T-helper 17 cell (primary cell): ENCODE measurements around the gene PIP5K1A. TPM values are rescaled to one million over a fixed set of nuclear protein-coding genes. Genes with fewer than 3 reads are reported as not detected.
"Not testable (repeated sequence)": the region's sequence is repeated elsewhere in the genome, so short reads cannot be mapped to it uniquely, and the experiment has no call there.

Experiments used
- ATAC-seq: fragments of 150-1000 bp; cut with Tn5 transposase; 2 replicates; pipeline ENCODE4 v1.10.0; 2021; ENCODE audit warnings: mild to moderate bottlenecking, moderate library complexity
- DNase-seq, 3 donors: peaks; one replicate each; pipeline versions ENCODE4 v3.0.0 to v3.0.0-alpha.2; 2020 to 2021
- H3K9me3 ChIP-seq: one replicate; pipeline ENCODE4 v1.7.0; 2013; ENCODE audit warnings: low read length, mild to moderate bottlenecking; ENCODE audit not compliant: control insufficient read depth, poor library complexity, severe bottlenecking
- H3K27ac Mint-ChIP-seq: one replicate; pipeline ENCODE4 v1.8.0; 2022; ENCODE audit warnings: mild to moderate bottlenecking, moderate library complexity, mixed read lengths
- H3K27me3 Mint-ChIP-seq: one replicate; pipeline ENCODE4 v1.8.0; 2022; ENCODE audit warnings: mixed read lengths
- H3K36me3 Mint-ChIP-seq: one replicate; pipeline ENCODE4 v1.8.0; 2022; ENCODE audit warnings: low read depth, mixed read lengths
- H3K4me1 Mint-ChIP-seq: one replicate; pipeline ENCODE4 v1.8.0; 2022; ENCODE audit warnings: mild to moderate bottlenecking, mixed read lengths
- H3K4me3 Mint-ChIP-seq: one replicate; pipeline ENCODE4 v1.8.0; 2022; ENCODE audit warnings: mild to moderate bottlenecking, moderate library complexity, mixed read lengths
- total RNA-seq, 4 donors: library from RNA in 2 of 4; stranded (reverse) in 2 of 4; gene quantifications; one replicate each; pipeline ENCODE4 v1.2.3 and lab custom pipeline; 2022 to 2026

The PIP5K1A gene
- total RNA-seq, 2 donors from 2014 or later, result 41.6 to 43.3 TPM

- no peak for DNase-seq
- no peak for ATAC-seq
- H3K27me3 Mint-ChIP-seq, result no peaks in the 10 kb centered on the region
- peaks cover 7% of the 10 kb centered on the region for H3K36me3 Mint-ChIP-seq
- H3K27ac Mint-ChIP-seq, result no peak overlapping the region
- no peaks in the 10 kb centered on the region for H3K9me3 ChIP-seq
- H3K4me1 Mint-ChIP-seq, result no peaks in the 10 kb centered on the region
- no peak overlapping the region for H3K4me3 Mint-ChIP-seq
These were observed 48.4 kb downstream of the PIP5K1A start for GRCh38 chr1:151246786-151247185.

GRCh38 chr1:151251656-151252470 lies 53.5 kb downstream of the PIP5K1A start:
- H3K4me3 Mint-ChIP-seq, result no peak overlapping the region
- H3K4me1 Mint-ChIP-seq, result peaks cover 18% of the 10 kb centered on the region
- H3K9me3 ChIP-seq, result no peaks in the 10 kb centered on the region
- ATAC-seq (peak; percentile 58), DNase-seq (peak; percentile 13 to 42 (median 17))
- peaks cover under 1% of the 10 kb centered on the region for H3K36me3 Mint-ChIP-seq
- H3K27ac Mint-ChIP-seq, result no peak overlapping the region
- H3K27me3 Mint-ChIP-seq, result no peaks in the 10 kb centered on the region

GRCh38 chr1:151254217-151255213 lies 56.2 kb downstream of the PIP5K1A start, which contains the start of gene PSMD4:
Gene PSMD4, plus strand, starts transcription at chr1:151254734. Its CDS starts 49 bp downstream, at chr1:151254783.
- DNase-seq (peak; percentile 78 to 87 (median 86)), ATAC-seq (peak; percentile 94)
- H3K9me3 ChIP-seq, result no peaks in the 10 kb centered on the region
- Mint-ChIP-seq H3K4me1 (peaks cover 27% of the 10 kb centered on the region), H3K27me3 (no peaks in the 10 kb centered on the region), H3K4me3 (peak within 1 kb of the TSS; percentile 92), H3K36me3 (no peaks in the 10 kb centered on the region), H3K27ac (peak within 1 kb of the TSS; percentile 97)

- ATAC-seq (no peak), DNase-seq (no peak)
- H3K4me1 Mint-ChIP-seq, result peaks cover 29% of the 10 kb centered on the region
These were observed 57.0 kb downstream of the PIP5K1A start for GRCh38 chr1:151255381-151255780.

GRCh38 chr1:151259351-151259750 lies 61.0 kb downstream of the PIP5K1A start:
- Mint-ChIP-seq H3K4me1 (peaks cover 28% of the 10 kb centered on the region), H3K27ac (no peak overlapping the region), H3K4me3 (no peak overlapping the region), H3K36me3 (no peaks in the 10 kb centered on the region), H3K27me3 (no peaks in the 10 kb centered on the region)
- no peaks in the 10 kb centered on the region for H3K9me3 ChIP-seq
- ATAC-seq, result no peak
- no peak for DNase-seq

More at GRCh38 chr1:151255381-151255780, 57.0 kb downstream of the PIP5K1A start:
- H3K9me3 ChIP-seq, result no peaks in the 10 kb centered on the region
- peak overlapping the region; percentile 92 for H3K4me3 Mint-ChIP-seq
- H3K27ac Mint-ChIP-seq, result peak overlapping the region; percentile 97
- H3K27me3 Mint-ChIP-seq, result no peaks in the 10 kb centered on the region
- no peaks in the 10 kb centered on the region for H3K36me3 Mint-ChIP-seq

GRCh38 chr1:151265446-151266236 lies 67.3 kb downstream of the PIP5K1A start:
- H3K27me3 Mint-ChIP-seq, result no peaks in the 10 kb centered on the region
- H3K4me1 Mint-ChIP-seq, result no peaks in the 10 kb centered on the region
- H3K36me3 Mint-ChIP-seq, result peaks cover 11% of the 10 kb centered on the region
- DNase-seq (no peak), ATAC-seq (no peak)
- H3K4me3 Mint-ChIP-seq, result no peak overlapping the region
- H3K27ac Mint-ChIP-seq, result peak overlapping the region; percentile 41
- H3K9me3 ChIP-seq, result no peaks in the 10 kb centered on the region

- Mint-ChIP-seq H3K4me1 (no peaks in the 10 kb centered on the region), H3K4me3 (no peak overlapping the region), H3K27ac (peak overlapping the region; percentile 41), H3K36me3 (peaks cover 11% of the 10 kb centered on the region), H3K27me3 (no peaks in the 10 kb centered on the region)
- no peak for ATAC-seq
- DNase-seq, result no peak
- no peaks in the 10 kb centered on the region for H3K9me3 ChIP-seq
These were observed 68.0 kb downstream of the PIP5K1A start for GRCh38 chr1:151266315-151266714.

GRCh38 chr1:151266821-151267220 lies 68.5 kb downstream of the PIP5K1A start:
- Mint-ChIP-seq H3K4me3 (no peak overlapping the region), H3K27ac (no peak overlapping the region), H3K27me3 (no peaks in the 10 kb centered on the region), H3K36me3 (peaks cover 11% of the 10 kb centered on the region), H3K4me1 (no peaks in the 10 kb centered on the region)
- H3K9me3 ChIP-seq, result no peaks in the 10 kb centered on the region
- no peak for ATAC-seq
- DNase-seq, result no peak

GRCh38 chr1:151267760-151268159 lies 69.4 kb downstream of the PIP5K1A start:
- DNase-seq (no peak), ATAC-seq (no peak)
- Mint-ChIP-seq H3K36me3 (peaks cover 11% of the 10 kb centered on the region), H3K27me3 (no peaks in the 10 kb centered on the region), H3K4me3 (no peak overlapping the region), H3K27ac (no peak overlapping the region), H3K4me1 (no peaks in the 10 kb centered on the region)
- no peaks in the 10 kb centered on the region for H3K9me3 ChIP-seq

- DNase-seq, result no peak
- peaks cover 13% of the 10 kb centered on the region for H3K4me1 Mint-ChIP-seq
- no peak overlapping the region for H3K4me3 Mint-ChIP-seq
- peak overlapping the region; percentile 41 for H3K27ac Mint-ChIP-seq
- H3K27me3 Mint-ChIP-seq, result no peaks in the 10 kb centered on the region
- H3K9me3 ChIP-seq, result no peaks in the 10 kb centered on the region
- H3K36me3 Mint-ChIP-seq, result no peaks in the 10 kb centered on the region
- ATAC-seq, result no peak
These were observed 75.6 kb downstream of the PIP5K1A start for GRCh38 chr1:151273924-151274466.

GRCh38 chr1:151275341-151275740 lies 77.0 kb downstream of the PIP5K1A start:
- H3K36me3 Mint-ChIP-seq, ATAC-seq, H3K27ac Mint-ChIP-seq, H3K4me3 Mint-ChIP-seq, H3K27me3 Mint-ChIP-seq, DNase-seq, H3K9me3 ChIP-seq: not testable (repeated sequence)
- peaks cover 13% of the 10 kb centered on the region for H3K4me1 Mint-ChIP-seq

- Mint-ChIP-seq H3K27ac (no peak overlapping the region), H3K36me3 (peaks cover 4% of the 10 kb centered on the region), H3K27me3 (no peaks in the 10 kb centered on the region), H3K4me3 (no peak overlapping the region), H3K4me1 (peaks cover 22% of the 10 kb centered on the region)
- ATAC-seq (no peak), DNase-seq (no peak)
- no peaks in the 10 kb centered on the region for H3K9me3 ChIP-seq
These were observed 78.9 kb downstream of the PIP5K1A start for GRCh38 chr1:151277249-151277648.
